Neural progenitor cell (in vitro differentiated cells): ENCODE data around the gene HINT3. TPM values are rescaled to one million over a fixed set of nuclear protein-coding genes. Genes with fewer than 3 reads are reported as not detected.
"Not testable (repeated sequence)": the region's sequence is repeated elsewhere in the genome, so short reads cannot be mapped to it uniquely, and the experiment has no call there.

Experiments used
- DNase-seq: peaks from one replicate; pipeline ENCODE4 v3.0.0-alpha.2; 2016; ENCODE audit warnings: low spot score
- H2AFZ ChIP-seq: fragments of 200-600 bp; sonication (generic); replicated peaks from 2 replicates; pipeline ENCODE4 v1.6.1; 2016; ENCODE audit warnings: antibody characterized with exemption
- H3F3A ChIP-seq: fragments of 200-600 bp; sonication (generic); 2 replicates; pipeline ENCODE4 v1.6.1; 2016; ENCODE audit warnings: antibody characterized with exemption, low read depth
- H3K27ac ChIP-seq: fragments of 200-600 bp; sonication (generic); 2 replicates; pipeline ENCODE4 v1.5.1; 2016; ENCODE audit warnings: mild to moderate bottlenecking
- H3K27me3 ChIP-seq: fragments of 200-600 bp; sonication (generic); 2 replicates; pipeline ENCODE4 v1.6.1; 2016; ENCODE audit warnings: mild to moderate bottlenecking, moderate library complexity
- H3K36me3 ChIP-seq: fragments of 200-600 bp; sonication (generic); 2 replicates; pipeline ENCODE4 v1.5.1; 2016
- H3K4me1 ChIP-seq: fragments of 200-600 bp; sonication (generic); 2 replicates; pipeline ENCODE4 v1.6.1; 2016; ENCODE audit warnings: mixed run types
- H3K4me2 ChIP-seq: fragments of 200-600 bp; sonication (generic); 2 replicates; pipeline ENCODE4 v1.6.1; 2016
- H3K4me3 ChIP-seq: fragments of 200-600 bp; sonication (generic); 2 replicates; pipeline ENCODE4 v1.5.1; 2016
- H3K79me2 ChIP-seq: fragments of 200-600 bp; sonication (generic); 2 replicates; pipeline ENCODE4 v1.6.1; 2016; ENCODE audit warnings: low read depth
- H3K9ac ChIP-seq: fragments of 200-600 bp; sonication (generic); 2 replicates; pipeline ENCODE4 v1.6.1; 2016
- H3K9me3 ChIP-seq: fragments of 200-600 bp; sonication (generic); 2 replicates; pipeline ENCODE4 v1.5.1; 2016; ENCODE audit warnings: low read depth
- H4K20me1 ChIP-seq: fragments of 200-600 bp; sonication (generic); 2 replicates; pipeline ENCODE4 v1.6.1; 2016; ENCODE audit warnings: low read depth
- H3K27ac Mint-ChIP-seq: 3 replicates; pipeline ENCODE4 v1.8.0; 2021; ENCODE audit warnings: mixed read lengths
- H3K27me3 Mint-ChIP-seq: 2 replicates; pipeline ENCODE4 v1.8.0; 2022; ENCODE audit warnings: low read depth, mild to moderate bottlenecking, inconsistent platforms, moderate library complexity, mixed read lengths; ENCODE audit not compliant: insufficient read depth
- H3K36me3 Mint-ChIP-seq: 3 replicates; pipeline ENCODE4 v1.8.0; 2021; ENCODE audit warnings: mixed read lengths
- H3K4me1 Mint-ChIP-seq: 3 replicates; pipeline ENCODE4 v1.8.0; 2021; ENCODE audit warnings: mixed read lengths
- H3K4me3 Mint-ChIP-seq: 3 replicates; pipeline ENCODE4 v1.8.0; 2021; ENCODE audit warnings: mild to moderate bottlenecking, moderate library complexity, mixed read lengths
- H3K9me3 Mint-ChIP-seq: 3 replicates; pipeline ENCODE4 v1.8.0; 2020; ENCODE audit warnings: mixed read lengths
- CTCF ChIP-seq: fragments of 200-600 bp; sonication (generic); IDR thresholded peaks from 2 replicates; pipeline ENCODE4 v1.5.1; 2017; ENCODE audit warnings: antibody characterized with exemption, mild to moderate bottlenecking
- EZH2 ChIP-seq: fragments of 200-600 bp; sonication (generic); IDR thresholded peaks from 2 replicates; pipeline ENCODE4 v1.6.1; 2017; ENCODE audit warnings: antibody characterized with exemption, mild to moderate bottlenecking, moderate library complexity
- EZH2phosphoT487 ChIP-seq: fragments of 200-600 bp; sonication (generic); IDR thresholded peaks from 2 replicates; pipeline ENCODE4 v1.6.1; 2017; ENCODE audit warnings: antibody characterized with exemption
- total RNA-seq: library from RNA; depleted of rRNA; stranded (reverse); fragments of >200 nt; gene quantifications from 2 replicates; pipeline ENCODE4 v1.2.3, GENCODE V29; 2015; ENCODE audit warnings: low replicate concordance

The HINT3 gene
- total RNA-seq, 1 donor from 2014 or later = 29.6 TPM

- Histone ChIP-seq H3K4me2 (no peak overlapping the region), H3K36me3 (no peaks in the 10 kb centered on the region), H3K4me3 (no peak overlapping the region), H3K9ac (no peak overlapping the region), H3K27ac (no peak overlapping the region), H3K79me2 (no peaks in the 10 kb centered on the region), H3K9me3 (no peaks in the 10 kb centered on the region), H3F3A (no peaks in the 10 kb centered on the region), H3K4me1 (no peaks in the 10 kb centered on the region), H2AFZ (no peak overlapping the region), H3K27me3 (no peaks in the 10 kb centered on the region), H4K20me1 (no peaks in the 10 kb centered on the region)
- no peak for DNase-seq
- H3K4me1 Mint-ChIP-seq = no peaks in the 10 kb centered on the region
- no peaks in the 10 kb centered on the region for H3K9me3 Mint-ChIP-seq
- no peak overlapping the region for H3K4me3 Mint-ChIP-seq
- H3K27me3 Mint-ChIP-seq = peaks cover 2% of the 10 kb centered on the region
- TF ChIP-seq EZH2 (no peak), EZH2phosphoT487 (no peak), CTCF (no peak)
- no peaks in the 10 kb centered on the region for H3K36me3 Mint-ChIP-seq
- H3K27ac Mint-ChIP-seq = no peak overlapping the region
Measured at GRCh38 chr6:125931733-125932450, 24.7 kb upstream of the HINT3 start.

GRCh38 chr6:125932451-125932795 is 24.1 kb upstream of the HINT3 start:
- no peak overlapping the region for H3K27ac Mint-ChIP-seq
- H3K36me3 Mint-ChIP-seq = no peaks in the 10 kb centered on the region
- no peaks in the 10 kb centered on the region for H3K79me2 ChIP-seq
- no peaks in the 10 kb centered on the region for H3K9me3 Mint-ChIP-seq
- no peak overlapping the region for H3K4me2 ChIP-seq
- H3K27me3 Mint-ChIP-seq = peaks cover 2% of the 10 kb centered on the region
- TF ChIP-seq EZH2 (no peak), CTCF (no peak), EZH2phosphoT487 (no peak)
- no peaks in the 10 kb centered on the region for H3K9me3 ChIP-seq
- no peaks in the 10 kb centered on the region for H3F3A ChIP-seq
- H3K4me3 ChIP-seq = no peak overlapping the region
- no peaks in the 10 kb centered on the region for H3K4me1 Mint-ChIP-seq
- no peaks in the 10 kb centered on the region for H3K4me1 ChIP-seq
- no peak overlapping the region for H3K4me3 Mint-ChIP-seq
- no peak overlapping the region for H3K27ac ChIP-seq
- no peak overlapping the region for H2AFZ ChIP-seq
- H3K9ac ChIP-seq = no peak overlapping the region
- no peak for DNase-seq
- H3K36me3 ChIP-seq = no peaks in the 10 kb centered on the region
- H4K20me1 ChIP-seq = no peaks in the 10 kb centered on the region
- H3K27me3 ChIP-seq = no peaks in the 10 kb centered on the region

- H2AFZ ChIP-seq, H4K20me1 ChIP-seq, H3K4me3 Mint-ChIP-seq, H3K27ac ChIP-seq, H3K9me3 Mint-ChIP-seq, H3F3A ChIP-seq, H3K36me3 Mint-ChIP-seq, DNase-seq, H3K27me3 ChIP-seq, H3K9me3 ChIP-seq, H3K4me2 ChIP-seq, H3K4me1 Mint-ChIP-seq, H3K27ac Mint-ChIP-seq, H3K4me3 ChIP-seq, H3K27me3 Mint-ChIP-seq, H3K4me1 ChIP-seq, H3K9ac ChIP-seq, H3K36me3 ChIP-seq, H3K79me2 ChIP-seq: not testable (repeated sequence)
Measured at GRCh38 chr6:125935520-125935919, 21.1 kb upstream of the HINT3 start.

GRCh38 chr6:125939026-125939425 is 17.5 kb upstream of the HINT3 start:
- Histone ChIP-seq H2AFZ (no peak overlapping the region), H3F3A (no peaks in the 10 kb centered on the region), H3K4me3 (no peak overlapping the region), H3K79me2 (no peaks in the 10 kb centered on the region), H3K36me3 (no peaks in the 10 kb centered on the region), H3K4me1 (peaks cover 4% of the 10 kb centered on the region), H3K9me3 (no peaks in the 10 kb centered on the region), H4K20me1 (no peaks in the 10 kb centered on the region), H3K27ac (no peak overlapping the region), H3K27me3 (no peaks in the 10 kb centered on the region), H3K4me2 (no peak overlapping the region), H3K9ac (no peak overlapping the region)
- DNase-seq = no peak
- TF ChIP-seq EZH2 (no peak), EZH2phosphoT487 (no peak), CTCF (no peak)
- Mint-ChIP-seq H3K4me1 (no peaks in the 10 kb centered on the region), H3K36me3 (no peaks in the 10 kb centered on the region), H3K27me3 (peaks cover 2% of the 10 kb centered on the region), H3K9me3 (no peaks in the 10 kb centered on the region), H3K27ac (no peak overlapping the region), H3K4me3 (no peak overlapping the region)
